Neural crest cell (in vitro differentiated cells): ENCODE data around the gene SYNE2. TPM values are rescaled to one million over a fixed set of nuclear protein-coding genes. Genes with fewer than 3 reads are reported as not detected.

Experiments used
- DNase-seq: peaks from one replicate; pipeline ENCODE4 v3.0.0; 2021; ENCODE audit warnings: low read depth, mixed read lengths, low spot score
- H3K27ac Mint-ChIP-seq: one replicate; pipeline ENCODE4 v1.8.0; 2021; ENCODE audit warnings: mild to moderate bottlenecking, mixed read lengths; ENCODE audit not compliant: unreplicated experiment
- H3K27me3 Mint-ChIP-seq: 2 replicates; pipeline ENCODE4 v1.8.0; 2021; ENCODE audit warnings: low read depth, mild to moderate bottlenecking, mixed read lengths
- H3K36me3 Mint-ChIP-seq: 2 replicates; pipeline ENCODE4 v1.8.0; 2021; ENCODE audit warnings: low read depth, mild to moderate bottlenecking, mixed read lengths
- H3K4me1 Mint-ChIP-seq: 2 replicates; pipeline ENCODE4 v1.8.0; 2021; ENCODE audit warnings: mixed read lengths
- H3K4me3 Mint-ChIP-seq: one replicate; pipeline ENCODE4 v1.8.0; 2021; ENCODE audit warnings: mild to moderate bottlenecking, mixed read lengths
- H3K9me3 Mint-ChIP-seq: 2 replicates; pipeline ENCODE4 v1.8.0; 2021; ENCODE audit warnings: mixed read lengths
- CTCF ChIP-seq: fragments of 200-600 bp; sonication (generic); conservative IDR thresholded peaks from 2 replicates; pipeline ENCODE4 v1.5.0; 2021; ENCODE audit warnings: antibody characterized with exemption, mild to moderate bottlenecking
- total RNA-seq: library from RNA; stranded (reverse); gene quantifications from 2 replicates; pipeline ENCODE4 v1.2.1, GENCODE V29; 2021

Gene SYNE2
- total RNA-seq, 1 donor from 2014 or later: 84.8 TPM

GRCh38 chr14:64045091-64045490 is 192.3 kb downstream of the SYNE2 start:
- Mint-ChIP-seq H3K27ac (no peak overlapping the region), H3K9me3 (peaks cover 9% of the 10 kb centered on the region), H3K36me3 (peaks cover 49% of the 10 kb centered on the region), H3K4me3 (no peak overlapping the region), H3K4me1 (peaks cover 9% of the 10 kb centered on the region), H3K27me3 (no peaks in the 10 kb centered on the region)
- no peak for DNase-seq
- TF ChIP-seq CTCF: no peak

- no peak overlapping the region for H3K4me3 Mint-ChIP-seq
- TF ChIP-seq CTCF: no peak
- H3K36me3 Mint-ChIP-seq: peaks cover 29% of the 10 kb centered on the region
- H3K27ac Mint-ChIP-seq: no peak overlapping the region
- DNase-seq: no peak
- peaks cover 5% of the 10 kb centered on the region for H3K4me1 Mint-ChIP-seq
- no peaks in the 10 kb centered on the region for H3K9me3 Mint-ChIP-seq
- no peaks in the 10 kb centered on the region for H3K27me3 Mint-ChIP-seq
Measured at GRCh38 chr14:64049616-64050381, 197.0 kb downstream of the SYNE2 start.

GRCh38 chr14:64053694-64054669 is 201.2 kb downstream of the SYNE2 start:
- no peak for DNase-seq
- Mint-ChIP-seq H3K27ac (no peak overlapping the region), H3K4me1 (peaks cover 5% of the 10 kb centered on the region), H3K27me3 (no peaks in the 10 kb centered on the region), H3K9me3 (no peaks in the 10 kb centered on the region), H3K36me3 (peaks cover 31% of the 10 kb centered on the region), H3K4me3 (no peak overlapping the region)
- TF ChIP-seq CTCF: no peak

- Mint-ChIP-seq H3K4me1 (peaks cover 7% of the 10 kb centered on the region), H3K4me3 (no peak overlapping the region), H3K27me3 (no peaks in the 10 kb centered on the region), H3K9me3 (no peaks in the 10 kb centered on the region), H3K36me3 (peaks cover 23% of the 10 kb centered on the region), H3K27ac (no peak overlapping the region)
- DNase-seq: no peak
- no peak for TF ChIP-seq CTCF
Measured at GRCh38 chr14:64059454-64060198, 206.8 kb downstream of the SYNE2 start.

- no peak for TF ChIP-seq CTCF
- no peaks in the 10 kb centered on the region for H3K9me3 Mint-ChIP-seq
- no peak overlapping the region for H3K4me3 Mint-ChIP-seq
- H3K27me3 Mint-ChIP-seq: no peaks in the 10 kb centered on the region
- peaks cover 22% of the 10 kb centered on the region for H3K36me3 Mint-ChIP-seq
- peaks cover 7% of the 10 kb centered on the region for H3K4me1 Mint-ChIP-seq
- no peak overlapping the region for H3K27ac Mint-ChIP-seq
- DNase-seq: no peak
Measured at GRCh38 chr14:64060199-64060545, 207.4 kb downstream of the SYNE2 start.
